Measurements from ENCODE around the gene MON1A. TPM values are rescaled to one million over a fixed set of nuclear protein-coding genes. Genes with fewer than 3 reads are reported as not detected.

Gene MON1A
- total RNA-seq, 1 experiment from 2014 or later, result 9.0 TPM

DNA sequence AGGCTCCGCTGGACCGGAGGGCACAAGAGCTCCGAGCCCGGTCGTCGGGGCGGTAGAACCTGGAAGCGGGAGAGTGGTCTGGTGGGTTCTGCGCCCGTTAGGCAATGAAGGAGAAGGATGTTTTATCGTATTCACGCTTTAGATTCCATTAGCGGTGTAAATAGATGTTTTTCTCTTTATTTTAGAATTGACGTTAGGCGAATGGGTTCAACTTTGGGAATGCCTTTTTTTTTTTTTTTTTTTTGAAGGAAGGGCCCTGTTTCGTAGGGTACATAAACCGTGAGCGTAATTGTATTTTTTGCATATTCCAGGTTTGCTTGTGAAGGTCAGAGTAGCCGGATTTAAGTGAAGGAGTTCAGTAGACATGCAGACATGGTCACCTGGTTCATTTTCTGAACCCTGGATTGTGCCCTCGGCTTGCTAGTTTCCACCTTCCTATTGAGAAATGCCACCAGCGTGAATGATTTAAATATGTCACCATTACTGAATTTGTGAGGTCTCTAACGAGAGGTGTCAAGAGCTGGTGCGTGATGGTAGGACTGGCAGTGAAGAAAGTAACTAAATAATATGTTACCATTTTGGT is 11.1 kb upstream of the MON1A start (continued):
- TF ChIP-seq, protein P1, sequence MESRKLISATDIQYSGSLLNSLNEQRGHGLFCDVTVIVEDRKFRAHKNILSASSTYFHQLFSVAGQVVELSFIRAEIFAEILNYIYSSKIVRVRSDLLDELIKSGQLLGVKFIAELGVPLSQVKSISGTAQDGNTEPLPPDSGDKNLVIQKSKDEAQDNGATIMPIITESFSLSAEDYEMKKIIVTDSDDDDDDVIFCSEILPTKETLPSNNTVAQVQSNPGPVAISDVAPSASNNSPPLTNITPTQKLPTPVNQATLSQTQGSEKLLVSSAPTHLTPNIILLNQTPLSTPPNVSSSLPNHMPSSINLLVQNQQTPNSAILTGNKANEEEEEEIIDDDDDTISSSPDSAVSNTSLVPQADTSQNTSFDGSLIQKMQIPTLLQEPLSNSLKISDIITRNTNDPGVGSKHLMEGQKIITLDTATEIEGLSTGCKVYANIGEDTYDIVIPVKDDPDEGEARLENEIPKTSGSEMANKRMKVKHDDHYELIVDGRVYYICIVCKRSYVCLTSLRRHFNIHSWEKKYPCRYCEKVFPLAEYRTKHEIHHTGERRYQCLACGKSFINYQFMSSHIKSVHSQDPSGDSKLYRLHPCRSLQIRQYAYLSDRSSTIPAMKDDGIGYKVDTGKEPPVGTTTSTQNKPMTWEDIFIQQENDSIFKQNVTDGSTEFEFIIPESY (IDR thresholded peaks at IDR 0.05; ENCODE audit: extremely low read depth, insufficient replicate concordance, low read length), result no peak

DNA sequence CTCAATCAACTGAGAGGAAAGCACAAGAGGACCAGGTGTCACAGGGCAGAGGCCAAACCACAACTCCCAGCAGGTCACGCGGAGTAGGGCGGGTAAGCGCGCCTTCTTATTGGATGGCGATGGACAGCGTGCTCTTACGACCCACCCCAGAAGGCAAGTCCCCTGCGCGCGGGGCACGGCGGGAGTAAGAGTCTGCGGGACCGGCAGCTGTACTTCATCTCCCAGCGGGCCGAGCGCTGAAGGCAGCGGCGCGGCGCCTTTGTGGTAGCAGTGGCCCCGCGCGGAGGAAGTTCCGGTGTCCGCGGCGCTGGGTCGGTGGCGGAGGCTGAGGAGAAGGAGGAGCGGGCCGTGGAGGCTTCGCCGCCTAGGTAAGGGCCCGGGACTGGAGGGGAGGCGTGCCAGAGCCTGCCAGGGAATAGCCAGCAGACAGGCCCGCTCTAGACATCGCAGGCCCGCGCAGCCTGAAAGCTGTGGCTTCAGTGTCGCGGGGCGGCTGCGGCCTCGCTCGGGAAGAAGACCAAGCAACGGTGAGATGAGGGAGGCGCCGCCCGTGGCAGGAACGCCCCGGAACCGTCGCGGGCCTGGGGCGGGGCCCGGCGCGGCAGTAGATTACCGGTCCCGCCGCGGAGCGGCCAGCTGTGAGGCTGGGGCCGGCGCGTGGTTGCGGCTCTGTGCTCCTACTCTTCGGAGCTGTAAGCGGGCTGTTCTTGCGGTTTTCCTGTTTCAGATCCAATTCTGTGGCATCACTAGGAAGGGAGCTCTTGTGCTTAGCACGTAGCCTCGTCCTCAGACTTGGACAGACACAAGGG is 10.5 kb upstream of the MON1A start, which contains the start of gene RBM6:
Gene RBM6, plus strand, starts transcription at position 293 of the 809 bp plus-strand sequence. CDS start 22,492 bp downstream, outside the sequence.
- CTCF ChIA-PET, result interaction anchor here (1.3 to 2.5 kb wide), 3 partner anchors 9 to 239 kb away, joined by 3 to 15 read pairs (median 4); partner anchors contain the start of gene MON1A
- ATAC-seq (peak; percentile 97), DNase-seq (ENCODE audit: low read depth, low spot score) (peak; percentile 93)
- POLR2A ChIA-PET, result interaction anchor here (0.6 to 2.5 kb wide), 7 partner anchors 9 to 148 kb away, joined by 3 to 38 read pairs (median 5); partner anchors contain the start of gene MON1A
- peak within 1 kb of the TSS; percentile 82 to 96 for H3K4me3 ChIP-seq (replicated peaks in 1 of 2; ENCODE audit: low read depth in 1 of 2, low read length in 2 of 2)
- peaks cover 3% of the 10 kb centered on the region; the same call in 1 of the 2 replicates for H4K20me1 ChIP-seq (ENCODE audit: insufficient read depth)
- BruUV-seq (replicated peaks), result no TSS peak
- H3K27ac ChIP-seq (ENCODE audit: low read depth, low read length), result peak within 1 kb of the TSS; percentile 91
- H3K36me3 ChIP-seq (ENCODE audit: control insufficient read depth in 1 of 2, insufficient read depth in 2 of 2, low read length in 2 of 2), result no peaks in the 10 kb centered on the region
- H3K9ac ChIP-seq (ENCODE audit: low read length), result peak within 1 kb of the TSS; percentile 76
- intact Hi-C loops (cut with micrococcal nuclease), result no loop called here
- peaks cover 5 to 15% of the 10 kb centered on the region in 2 experiments; a peak in 3 of 4 replicates for H3K4me1 ChIP-seq (ENCODE audit: control insufficient read depth in 1 of 2, insufficient read depth in 2 of 2, low read length in 2 of 2)
- peaks cover 50% of the 10 kb centered on the region for H3K79me2 ChIP-seq (ENCODE audit: insufficient read depth, low read length)
- no peaks in the 10 kb centered on the region for H3K9me3 ChIP-seq (ENCODE audit: control insufficient read depth in 1 of 2, insufficient read depth in 1 of 2, low read depth in 1 of 2, low read length in 2 of 2)
- no peaks in the 10 kb centered on the region for H3K9me2 ChIP-seq (ENCODE audit: insufficient read depth)
- H3K4me2 ChIP-seq (ENCODE audit: low read length), result peak within 1 kb of the TSS; percentile 95
- no peaks in the 10 kb centered on the region for H3K27me3 ChIP-seq (ENCODE audit: insufficient read depth, low read length)
- no peak within 1 kb of the TSS for H2AFZ ChIP-seq (ENCODE audit: low read depth, low read length, poor library complexity, severe bottlenecking)
- RAD21 ChIA-PET (ENCODE audit: low non-redundant PET in 1 of 2, low total read pairs in 2 of 2, uncharacterized antibody in 2 of 2, unreplicated experiment in 2 of 2), result interaction anchor here in 1 of 2 experiments (0.6 to 1.4 kb wide), 3 partner anchors 39 to 265 kb away, joined by 3 to 4 read pairs (median 3); partner anchors contain the start of gene SLC38A3
- TF ChIP-seq TCF7L2 (IDR thresholded peaks at IDR 0.05; ENCODE audit: borderline replicate concordance, extremely low read depth, insufficient read depth, insufficient read length) (peak; percentile 99), ZFX (IDR thresholded peaks at IDR 0.05) (peak; percentile 98), EGR1 (IDR thresholded peaks at IDR 0.05; ENCODE audit: low read depth) (no peak), SIN3A (IDR thresholded peaks at IDR 0.05; ENCODE audit: low read depth) (peak; percentile 80), EZH2phosphoT487 (IDR thresholded peaks at IDR 0.05; ENCODE audit: borderline replicate concordance) (no peak), ZNF274 (IDR thresholded peaks at IDR 0.05; ENCODE audit: low read depth, low read length) (no peak), JUND (IDR thresholded peaks at IDR 0.05) (no peak), ELF1 (IDR thresholded peaks at IDR 0.05; ENCODE audit: borderline replicate concordance, low read depth) (peak; percentile 59; the same call in 1 of the 2 replicates), EZH2 (IDR thresholded peaks at IDR 0.05) (no peak)
- TF ChIP-seq, protein P2, sequence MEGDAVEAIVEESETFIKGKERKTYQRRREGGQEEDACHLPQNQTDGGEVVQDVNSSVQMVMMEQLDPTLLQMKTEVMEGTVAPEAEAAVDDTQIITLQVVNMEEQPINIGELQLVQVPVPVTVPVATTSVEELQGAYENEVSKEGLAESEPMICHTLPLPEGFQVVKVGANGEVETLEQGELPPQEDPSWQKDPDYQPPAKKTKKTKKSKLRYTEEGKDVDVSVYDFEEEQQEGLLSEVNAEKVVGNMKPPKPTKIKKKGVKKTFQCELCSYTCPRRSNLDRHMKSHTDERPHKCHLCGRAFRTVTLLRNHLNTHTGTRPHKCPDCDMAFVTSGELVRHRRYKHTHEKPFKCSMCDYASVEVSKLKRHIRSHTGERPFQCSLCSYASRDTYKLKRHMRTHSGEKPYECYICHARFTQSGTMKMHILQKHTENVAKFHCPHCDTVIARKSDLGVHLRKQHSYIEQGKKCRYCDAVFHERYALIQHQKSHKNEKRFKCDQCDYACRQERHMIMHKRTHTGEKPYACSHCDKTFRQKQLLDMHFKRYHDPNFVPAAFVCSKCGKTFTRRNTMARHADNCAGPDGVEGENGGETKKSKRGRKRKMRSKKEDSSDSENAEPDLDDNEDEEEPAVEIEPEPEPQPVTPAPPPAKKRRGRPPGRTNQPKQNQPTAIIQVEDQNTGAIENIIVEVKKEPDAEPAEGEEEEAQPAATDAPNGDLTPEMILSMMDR (IDR thresholded peaks at IDR 0.05 in 2 of 3, conservative IDR thresholded peaks at IDR 0.05 in 1 of 3; ENCODE audit: borderline replicate concordance in 1 of 3, insufficient read depth in 1 of 3, low read depth in 2 of 3, low read length in 2 of 3), result no peak
- TF ChIP-seq, protein P1 (IDR thresholded peaks at IDR 0.05; ENCODE audit: extremely low read depth, insufficient replicate concordance, low read length), result no peak
